Nephron (organoid): Measurements from ENCODE around the gene MROH2A.

Experiments used
- H3K27ac Mint-ChIP-seq, 3 experiments: 2 replicates each; pipeline ENCODE4 v1.8.0; 2020; ENCODE audit warnings: mixed read lengths in 3 of 3, mild to moderate bottlenecking in 2 of 3, moderate library complexity in 1 of 3
- H3K27me3 Mint-ChIP-seq: 2 replicates; pipeline ENCODE4 v1.8.0; 2021; ENCODE audit warnings: low read depth, mild to moderate bottlenecking, moderate library complexity, mixed read lengths
- H3K36me3 Mint-ChIP-seq: 2 replicates; pipeline ENCODE4 v1.8.0; 2020; ENCODE audit warnings: low read depth, mixed read lengths
- H3K4me1 Mint-ChIP-seq: 2 replicates; pipeline ENCODE4 v1.8.0; 2020; ENCODE audit warnings: mixed read lengths
- H3K4me3 Mint-ChIP-seq, 3 experiments: 2 replicates each; pipeline ENCODE4 v1.8.0; 2020; ENCODE audit warnings: mild to moderate bottlenecking in 3 of 3, mixed read lengths in 3 of 3, moderate library complexity in 2 of 3
- H3K9me3 Mint-ChIP-seq: 2 replicates; pipeline ENCODE4 v1.8.0; 2020; ENCODE audit warnings: mixed read lengths
- TF ChIP-seq, protein P1 (sequence below), 3 experiments: fragments of 200-600 bp; sonication (generic); IDR thresholded peaks; one replicate each; pipeline ENCODE4 v1.5.0; 2021; ENCODE audit warnings: antibody characterized with exemption in 3 of 3; ENCODE audit not compliant: unreplicated experiment in 3 of 3

Gene MROH2A

DNA sequence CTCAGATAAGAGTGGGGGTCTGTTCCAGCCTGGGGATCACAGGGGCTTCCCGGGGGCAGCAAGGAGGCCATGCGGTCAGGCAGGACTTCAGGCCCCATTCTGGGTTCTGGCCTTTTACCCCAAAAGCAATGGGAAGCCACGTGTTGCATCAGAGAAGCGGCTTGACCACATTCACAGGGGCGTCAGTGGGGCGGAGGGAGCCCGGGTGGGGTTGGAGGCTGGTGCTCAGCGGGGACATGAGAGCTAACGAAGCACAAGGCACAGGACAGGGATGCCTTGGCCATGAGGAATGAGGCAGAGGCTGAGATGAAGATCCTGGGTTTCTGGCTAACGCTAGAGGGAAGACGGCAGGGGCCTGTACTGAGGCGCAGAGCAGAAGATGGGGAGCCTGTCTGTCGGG is 70.1 kb downstream of the MROH2A start:
- Mint-ChIP-seq H3K4me1 (peaks cover 12% of the 10 kb centered on the region), H3K27me3 (no peaks in the 10 kb centered on the region), H3K36me3 (peaks cover 44% of the 10 kb centered on the region), H3K4me3 (no peak overlapping the region), H3K27ac (no peak overlapping the region), H3K9me3 (no peaks in the 10 kb centered on the region)
- TF ChIP-seq, protein P1, sequence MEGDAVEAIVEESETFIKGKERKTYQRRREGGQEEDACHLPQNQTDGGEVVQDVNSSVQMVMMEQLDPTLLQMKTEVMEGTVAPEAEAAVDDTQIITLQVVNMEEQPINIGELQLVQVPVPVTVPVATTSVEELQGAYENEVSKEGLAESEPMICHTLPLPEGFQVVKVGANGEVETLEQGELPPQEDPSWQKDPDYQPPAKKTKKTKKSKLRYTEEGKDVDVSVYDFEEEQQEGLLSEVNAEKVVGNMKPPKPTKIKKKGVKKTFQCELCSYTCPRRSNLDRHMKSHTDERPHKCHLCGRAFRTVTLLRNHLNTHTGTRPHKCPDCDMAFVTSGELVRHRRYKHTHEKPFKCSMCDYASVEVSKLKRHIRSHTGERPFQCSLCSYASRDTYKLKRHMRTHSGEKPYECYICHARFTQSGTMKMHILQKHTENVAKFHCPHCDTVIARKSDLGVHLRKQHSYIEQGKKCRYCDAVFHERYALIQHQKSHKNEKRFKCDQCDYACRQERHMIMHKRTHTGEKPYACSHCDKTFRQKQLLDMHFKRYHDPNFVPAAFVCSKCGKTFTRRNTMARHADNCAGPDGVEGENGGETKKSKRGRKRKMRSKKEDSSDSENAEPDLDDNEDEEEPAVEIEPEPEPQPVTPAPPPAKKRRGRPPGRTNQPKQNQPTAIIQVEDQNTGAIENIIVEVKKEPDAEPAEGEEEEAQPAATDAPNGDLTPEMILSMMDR (IDR thresholded peaks at IDR 0.05; ENCODE audit: unreplicated experiment in 3 of 3): no peak

DNA sequence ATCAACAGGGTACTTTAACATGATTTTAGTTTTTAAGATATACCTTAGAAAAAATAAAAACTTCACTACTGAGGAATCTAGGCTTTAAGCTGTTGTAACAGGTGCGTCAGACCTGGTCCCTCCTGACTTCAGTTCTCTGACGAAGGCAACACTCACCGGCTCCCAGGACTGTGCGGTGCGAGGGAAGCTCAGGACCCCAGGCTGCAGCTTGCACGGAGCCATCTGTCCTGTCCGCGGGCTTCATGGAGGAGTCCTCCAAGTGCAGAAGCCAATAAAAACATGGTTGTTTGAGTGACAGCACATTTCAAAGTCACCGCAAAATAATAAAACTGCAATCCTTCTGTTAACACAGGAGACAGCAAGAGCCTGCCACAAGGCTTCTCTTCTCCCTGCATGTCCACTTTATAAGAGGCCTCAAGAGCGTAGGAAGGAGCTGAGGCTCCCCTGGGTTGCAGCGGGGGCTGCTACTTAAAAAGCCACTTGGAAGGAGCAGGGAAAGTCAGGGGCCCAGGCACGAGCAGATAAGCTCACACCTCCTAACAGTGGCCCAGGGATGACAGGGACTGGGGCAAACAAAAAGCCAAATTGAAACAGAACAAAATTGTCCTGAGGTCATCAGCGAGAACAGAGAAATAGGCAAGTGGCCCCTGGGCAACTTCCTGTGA is 71.6 kb downstream of the MROH2A start:
- H3K36me3 Mint-ChIP-seq: peaks cover 34% of the 10 kb centered on the region
- no peak overlapping the region for H3K27ac Mint-ChIP-seq
- H3K27me3 Mint-ChIP-seq: no peaks in the 10 kb centered on the region
- no peak overlapping the region for H3K4me3 Mint-ChIP-seq
- H3K9me3 Mint-ChIP-seq: no peaks in the 10 kb centered on the region
- TF ChIP-seq, protein P1 (IDR thresholded peaks at IDR 0.05; ENCODE audit: unreplicated experiment in 3 of 3): no peak
- peaks cover 19% of the 10 kb centered on the region for H3K4me1 Mint-ChIP-seq

DNA sequence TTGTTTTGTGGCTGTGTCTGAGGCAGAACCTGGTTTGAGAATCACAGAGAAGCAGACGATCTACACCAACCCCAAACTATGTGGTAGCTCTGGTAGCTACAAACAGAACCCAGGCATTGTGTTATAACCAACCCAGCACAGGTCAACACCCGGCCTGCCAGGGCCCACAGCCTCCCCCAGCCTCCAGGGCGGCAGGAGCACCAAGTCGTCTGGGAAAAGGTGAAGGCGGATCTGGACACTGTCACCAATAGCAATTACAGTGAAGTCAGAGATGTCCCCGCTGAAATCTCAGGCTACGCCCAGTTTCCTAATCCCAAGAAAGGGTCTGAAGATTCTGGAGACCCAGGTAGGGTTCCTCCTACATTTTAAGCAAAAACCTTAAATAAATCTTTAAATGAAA is 72.6 kb downstream of the MROH2A start:
- H3K4me3 Mint-ChIP-seq: no peak overlapping the region
- no peaks in the 10 kb centered on the region for H3K9me3 Mint-ChIP-seq
- no peak overlapping the region for H3K27ac Mint-ChIP-seq
- TF ChIP-seq, protein P1 (IDR thresholded peaks at IDR 0.05; ENCODE audit: unreplicated experiment in 3 of 3): no peak
- no peaks in the 10 kb centered on the region for H3K27me3 Mint-ChIP-seq
- H3K36me3 Mint-ChIP-seq: peaks cover 34% of the 10 kb centered on the region
- H3K4me1 Mint-ChIP-seq: peaks cover 24% of the 10 kb centered on the region

DNA sequence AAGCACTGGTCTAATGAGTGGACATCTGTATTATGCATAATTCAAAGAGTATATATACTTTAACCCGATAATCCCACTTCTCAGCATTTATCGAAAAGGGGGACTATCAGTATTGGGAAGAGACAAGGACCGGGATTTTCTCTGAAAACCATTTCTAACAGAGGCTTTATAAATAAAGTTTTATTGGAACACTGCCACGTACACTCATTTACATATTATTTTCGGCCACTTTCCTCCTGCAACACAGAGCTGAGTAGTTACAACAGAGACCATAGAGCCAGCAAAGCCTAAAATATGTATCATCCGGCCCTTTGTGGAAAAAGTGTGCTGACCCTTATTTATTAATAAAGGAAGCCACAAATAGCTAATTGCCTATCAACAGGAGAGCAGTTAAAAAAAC is 73.0 kb downstream of the MROH2A start:
- H3K27ac Mint-ChIP-seq: no peak overlapping the region
- H3K27me3 Mint-ChIP-seq: no peaks in the 10 kb centered on the region

DNA sequence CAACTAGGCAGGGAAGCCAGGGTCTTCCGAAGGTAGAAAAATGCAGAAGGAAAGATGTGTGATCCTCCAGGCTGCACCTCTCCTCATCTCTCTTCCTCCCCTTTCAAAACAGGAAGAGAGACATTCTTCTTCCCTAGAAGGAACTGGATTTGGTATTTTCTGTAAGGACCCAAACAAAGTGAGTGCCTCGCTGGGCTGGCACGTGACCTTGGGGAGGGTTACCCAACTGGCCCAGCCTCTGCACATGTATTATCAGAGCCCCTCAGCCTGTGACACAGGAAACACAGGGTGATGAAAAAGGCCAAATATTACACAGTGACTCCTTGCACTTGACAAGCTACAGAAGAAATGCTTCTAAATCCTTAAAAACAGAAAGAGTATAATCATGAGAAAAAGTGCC is 73.9 kb downstream of the MROH2A start:
- Mint-ChIP-seq H3K4me1 (peaks cover 26% of the 10 kb centered on the region), H3K27ac (no peak overlapping the region), H3K4me3 (peak overlapping the region; percentile 90 to 93 (median 91)), H3K36me3 (peaks cover 28% of the 10 kb centered on the region), H3K9me3 (no peaks in the 10 kb centered on the region), H3K27me3 (no peaks in the 10 kb centered on the region)
- TF ChIP-seq, protein P1 (IDR thresholded peaks at IDR 0.05; ENCODE audit: unreplicated experiment in 3 of 3): no peak

More for the DNA sequence above, 73.0 kb downstream of the MROH2A start:
- Mint-ChIP-seq H3K36me3 (peaks cover 34% of the 10 kb centered on the region), H3K4me3 (peak overlapping the region in 2 of 3 experiments; percentile 28 to 56), H3K9me3 (no peaks in the 10 kb centered on the region), H3K4me1 (peaks cover 26% of the 10 kb centered on the region)
- TF ChIP-seq, protein P1 (IDR thresholded peaks at IDR 0.05; ENCODE audit: unreplicated experiment in 3 of 3): no peak

DNA sequence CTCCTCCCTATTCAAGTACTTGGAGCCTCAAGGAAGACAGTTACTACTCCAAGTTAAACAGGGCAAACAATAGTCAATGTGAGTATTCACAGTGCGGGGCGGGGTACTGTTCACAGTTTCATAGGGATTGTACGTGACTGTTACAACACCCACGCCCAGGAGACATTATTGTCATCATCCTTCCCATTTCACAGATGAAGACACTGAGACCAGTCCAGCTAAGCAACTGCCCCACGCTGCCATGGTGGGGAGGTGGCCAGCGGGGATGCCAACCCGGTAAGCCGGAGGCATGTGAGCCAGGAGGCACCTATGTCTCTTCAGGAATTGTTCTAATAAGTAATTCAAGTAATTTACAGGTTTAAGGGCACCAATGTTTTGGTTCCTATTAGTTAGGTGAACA is 75.2 kb downstream of the MROH2A start:
- Mint-ChIP-seq H3K27me3 (no peaks in the 10 kb centered on the region), H3K4me3 (peak overlapping the region; percentile 90 to 93 (median 91)), H3K27ac (peak overlapping the region in 2 of 3 experiments; percentile 59 to 76), H3K9me3 (no peaks in the 10 kb centered on the region), H3K4me1 (peaks cover 26% of the 10 kb centered on the region), H3K36me3 (peaks cover 23% of the 10 kb centered on the region)
- TF ChIP-seq, protein P1 (IDR thresholded peaks at IDR 0.05; ENCODE audit: unreplicated experiment in 3 of 3): no peak
